HG02970 (cell line): ENCODE measurements around the gene PTCRA.
"Not testable (repeated sequence)": the region's sequence is repeated elsewhere in the genome, so short reads cannot be mapped to it uniquely, and the experiment has no call there.

ENCODE experiments used
- ATAC-seq: cut with Tn5 transposase; IDR thresholded peaks from one replicate; pipeline ENCODE4 v1.9.1; 2021; ENCODE audit warnings: mild to moderate bottlenecking, moderate library complexity, moderate number of reproducible peaks; ENCODE audit not compliant: unreplicated experiment, low FRiP score

PTCRA gene

GRCh38 chr6:42902429-42903263 lies 13.2 kb upstream of the PTCRA start:
- ATAC-seq: not testable (repeated sequence)

- no peak for ATAC-seq
Measured at GRCh38 chr6:42904467-42904866, 11.4 kb upstream of the PTCRA start.

GRCh38 chr6:42907336-42907735 lies 8.5 kb upstream of the PTCRA start:
- ATAC-seq: no peak

- ATAC-seq: no peak
Measured at GRCh38 chr6:42909835-42910234, 6.0 kb upstream of the PTCRA start.

GRCh38 chr6:42911171-42912021 lies 4.5 kb upstream of the PTCRA start:
- ATAC-seq: no peak

- ATAC-seq: no peak
Measured at GRCh38 chr6:42914546-42914945, 1.3 kb upstream of the PTCRA start.

- ATAC-seq: no peak
Measured at GRCh38 chr6:42916288-42916687, 435 bp downstream of the PTCRA start.

- ATAC-seq: no peak
Measured at GRCh38 chr6:42921801-42922200, 5.9 kb downstream of the PTCRA start.

- ATAC-seq: no peak
Measured at GRCh38 chr6:42923666-42924065, 7.8 kb downstream of the PTCRA start.

- no peak for ATAC-seq
Measured at GRCh38 chr6:42925248-42925857, 9.5 kb downstream of the PTCRA start.

GRCh38 chr6:42928986-42929820 lies 13.3 kb downstream of the PTCRA start, which contains the start of gene CNPY3:
TSS of gene CNPY3 (plus strand) at chr6:42929480. CDS start at chr6:42929571, 91 bp downstream.
- ATAC-seq: peak; percentile 70

GRCh38 chr6:42929821-42930360 lies 14.0 kb downstream of the PTCRA start:
- peak; percentile 49 for ATAC-seq

- ATAC-seq: no peak
Measured at GRCh38 chr6:42932412-42932811, 16.6 kb downstream of the PTCRA start.

- ATAC-seq: no peak
Measured at GRCh38 chr6:42933205-42933604, 17.4 kb downstream of the PTCRA start.

- no peak for ATAC-seq
Measured at GRCh38 chr6:42935322-42935721, 19.5 kb downstream of the PTCRA start.

- no peak for ATAC-seq
Measured at GRCh38 chr6:42936398-42936797, 20.5 kb downstream of the PTCRA start.

- no peak for ATAC-seq
Measured at GRCh38 chr6:42937548-42938427, 21.9 kb downstream of the PTCRA start.

- no peak for ATAC-seq
Measured at GRCh38 chr6:42938428-42938796, 22.6 kb downstream of the PTCRA start.
